AG10803 (cell line): ENCODE measurements around the gene UTP11.

Source experiments
- DNase-seq: peaks from one replicate; pipeline ENCODE4 v3.0.0; 2010; ENCODE audit warnings: low read depth
- H3K4me3 ChIP-seq: 2 replicates; pipeline ENCODE4 v1.5.1; 2011; ENCODE audit warnings: mild to moderate bottlenecking, low read length, control low read depth
- TF ChIP-seq, protein P1 (sequence below): conservative IDR thresholded peaks from 2 replicates; pipeline ENCODE4 v1.5.1; 2011; ENCODE audit warnings: mild to moderate bottlenecking, low read length, control low read depth, inconsistent platforms

Gene UTP11

DNA sequence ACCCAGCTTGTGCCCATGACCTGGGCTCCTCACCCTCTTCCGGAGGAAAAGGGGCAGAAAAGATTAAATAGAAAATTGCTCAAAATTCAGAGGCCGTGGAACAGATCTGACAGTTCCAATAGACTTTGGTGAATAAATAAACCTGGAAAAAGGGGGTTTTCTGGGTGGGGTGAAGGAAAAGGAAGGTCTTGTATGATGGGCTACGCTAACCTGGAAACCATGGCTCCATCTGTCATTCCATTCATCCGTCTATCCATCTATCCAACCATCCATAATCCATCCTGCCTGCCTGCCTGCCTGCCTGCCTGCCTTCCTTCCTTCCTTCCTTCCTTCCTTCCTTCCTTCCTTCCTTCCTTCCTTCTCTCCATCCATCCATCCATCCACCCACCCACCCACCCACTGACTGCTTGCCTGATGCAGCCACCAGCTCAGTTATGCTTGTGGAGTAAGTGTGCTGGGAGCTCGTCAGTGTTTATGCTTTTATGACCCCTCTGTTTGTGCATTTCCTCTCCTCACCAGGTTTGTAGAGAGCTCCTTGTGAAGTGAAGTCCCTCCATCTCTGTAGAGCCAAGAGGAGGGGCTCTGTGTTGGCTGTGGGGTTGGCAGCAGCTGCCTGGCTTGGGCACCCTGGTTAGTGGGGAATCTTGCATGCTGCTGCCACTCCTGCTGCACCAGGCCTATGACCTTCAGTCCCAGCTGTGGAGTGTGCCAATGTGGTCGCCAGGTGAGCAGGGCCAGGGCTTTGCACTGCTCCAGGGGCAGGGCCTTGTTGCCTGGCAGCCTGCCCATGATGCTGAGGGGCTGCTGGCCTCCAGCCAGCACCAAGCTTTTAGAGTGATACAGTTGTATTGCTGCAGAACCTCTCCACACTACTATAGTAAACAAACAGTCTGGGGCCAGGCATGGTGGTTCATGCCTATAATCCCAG lies 50.1 kb downstream of the UTP11 start:
- DNase-seq, result no peak
- TF ChIP-seq, protein P1, sequence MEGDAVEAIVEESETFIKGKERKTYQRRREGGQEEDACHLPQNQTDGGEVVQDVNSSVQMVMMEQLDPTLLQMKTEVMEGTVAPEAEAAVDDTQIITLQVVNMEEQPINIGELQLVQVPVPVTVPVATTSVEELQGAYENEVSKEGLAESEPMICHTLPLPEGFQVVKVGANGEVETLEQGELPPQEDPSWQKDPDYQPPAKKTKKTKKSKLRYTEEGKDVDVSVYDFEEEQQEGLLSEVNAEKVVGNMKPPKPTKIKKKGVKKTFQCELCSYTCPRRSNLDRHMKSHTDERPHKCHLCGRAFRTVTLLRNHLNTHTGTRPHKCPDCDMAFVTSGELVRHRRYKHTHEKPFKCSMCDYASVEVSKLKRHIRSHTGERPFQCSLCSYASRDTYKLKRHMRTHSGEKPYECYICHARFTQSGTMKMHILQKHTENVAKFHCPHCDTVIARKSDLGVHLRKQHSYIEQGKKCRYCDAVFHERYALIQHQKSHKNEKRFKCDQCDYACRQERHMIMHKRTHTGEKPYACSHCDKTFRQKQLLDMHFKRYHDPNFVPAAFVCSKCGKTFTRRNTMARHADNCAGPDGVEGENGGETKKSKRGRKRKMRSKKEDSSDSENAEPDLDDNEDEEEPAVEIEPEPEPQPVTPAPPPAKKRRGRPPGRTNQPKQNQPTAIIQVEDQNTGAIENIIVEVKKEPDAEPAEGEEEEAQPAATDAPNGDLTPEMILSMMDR, result no peak

DNA sequence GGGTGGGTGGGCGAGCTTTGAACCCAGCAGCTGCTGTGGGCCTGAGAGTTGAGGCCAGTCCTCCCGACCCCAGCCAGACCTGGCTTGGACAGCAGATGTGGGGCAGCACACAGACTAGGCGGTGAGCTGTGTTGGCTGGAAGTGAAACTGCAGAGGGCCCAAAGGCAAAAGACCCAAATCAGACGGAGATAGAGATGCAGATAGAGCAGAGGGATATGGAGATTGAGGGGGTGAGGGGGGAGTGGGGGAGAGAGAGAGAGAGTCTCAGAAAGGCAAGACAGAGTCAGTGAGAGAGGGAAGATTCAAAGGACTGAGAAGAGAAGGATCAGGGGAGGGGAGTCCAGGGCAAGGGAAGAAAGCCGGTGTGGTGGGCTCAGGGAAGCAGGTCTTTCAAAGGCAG lies 51.1 kb downstream of the UTP11 start:
- TF ChIP-seq, protein P1, result no peak
- no peak overlapping the region for H3K4me3 ChIP-seq
- no peak for DNase-seq

More for the DNA sequence above, 50.1 kb downstream of the UTP11 start:
- no peak overlapping the region for H3K4me3 ChIP-seq

DNA sequence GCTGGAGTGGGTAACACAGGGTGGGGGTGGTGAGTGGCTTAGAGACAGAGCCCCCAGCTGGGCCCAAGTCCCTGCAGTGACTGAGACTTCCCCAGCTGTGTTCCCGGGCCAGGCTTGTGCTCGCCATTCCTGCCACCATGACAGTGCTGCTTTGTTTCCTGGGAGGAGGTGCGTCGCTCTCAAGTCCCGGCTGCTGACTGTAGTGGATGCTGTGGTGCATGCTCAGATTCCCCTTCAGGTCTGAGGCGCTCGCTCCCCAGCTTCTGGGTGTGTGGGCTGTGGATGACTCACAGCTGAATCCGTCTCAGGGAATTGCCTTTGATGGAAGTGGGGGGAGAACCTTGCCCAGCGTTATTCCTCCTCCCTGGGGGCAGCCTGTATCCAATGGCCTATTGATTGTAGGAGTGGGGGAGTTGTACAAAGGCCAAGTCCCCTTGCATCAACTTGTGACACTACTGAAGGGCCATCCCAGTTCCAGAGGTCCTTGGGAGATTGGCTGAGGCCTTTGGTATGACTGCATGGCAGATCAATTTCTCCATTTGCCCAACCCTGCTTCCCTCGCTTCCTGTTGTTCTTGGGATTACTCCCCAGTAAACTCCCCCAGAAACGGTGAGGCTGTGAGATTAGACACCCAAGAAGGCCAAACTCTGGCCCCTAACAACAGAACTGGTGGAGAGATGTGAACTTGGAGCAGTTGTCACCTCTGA lies 51.8 kb downstream of the UTP11 start:
- TF ChIP-seq, protein P1, result no peak
- H3K4me3 ChIP-seq, result no peak overlapping the region
- DNase-seq, result peak; percentile 51

DNA sequence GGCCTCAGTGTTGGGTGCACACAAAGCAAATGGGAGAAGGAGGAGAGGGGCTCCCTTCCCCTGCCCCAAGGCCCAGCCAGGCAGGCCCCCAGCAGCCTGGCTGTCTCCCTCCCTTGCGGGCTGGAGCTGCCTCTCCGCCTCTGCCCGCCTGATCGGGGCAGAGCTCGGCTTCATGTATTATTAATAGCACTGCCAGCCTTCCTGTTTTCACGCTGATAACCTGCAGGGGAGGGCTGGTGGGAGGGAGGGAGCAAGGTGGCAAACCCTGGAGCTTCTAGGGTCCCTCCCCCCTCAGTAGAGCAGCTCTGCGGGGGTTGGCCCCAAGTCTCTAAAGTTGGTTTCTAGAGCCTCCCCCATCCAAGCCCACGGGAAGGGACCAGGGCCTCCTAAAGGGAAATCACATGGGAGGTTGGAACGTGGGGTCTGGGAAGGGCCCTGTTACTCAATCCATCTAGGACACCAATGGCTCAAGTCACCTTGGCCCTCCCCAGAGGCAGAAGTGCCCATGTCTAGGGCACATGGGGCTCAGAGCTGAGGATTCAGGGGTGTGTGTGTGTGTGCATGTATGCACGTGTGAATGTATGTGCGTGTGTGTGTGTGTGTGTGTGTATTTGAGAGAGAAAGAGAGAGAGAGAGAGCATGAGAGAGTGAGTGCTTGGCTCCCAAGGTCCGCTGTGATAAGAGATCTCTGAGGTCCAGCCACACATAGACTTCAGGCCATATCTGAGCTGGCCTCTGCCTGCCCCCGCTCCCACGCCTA lies 55.9 kb downstream of the UTP11 start:
- DNase-seq, result no peak
- TF ChIP-seq, protein P1, result no peak
- no peak overlapping the region for H3K4me3 ChIP-seq

DNA sequence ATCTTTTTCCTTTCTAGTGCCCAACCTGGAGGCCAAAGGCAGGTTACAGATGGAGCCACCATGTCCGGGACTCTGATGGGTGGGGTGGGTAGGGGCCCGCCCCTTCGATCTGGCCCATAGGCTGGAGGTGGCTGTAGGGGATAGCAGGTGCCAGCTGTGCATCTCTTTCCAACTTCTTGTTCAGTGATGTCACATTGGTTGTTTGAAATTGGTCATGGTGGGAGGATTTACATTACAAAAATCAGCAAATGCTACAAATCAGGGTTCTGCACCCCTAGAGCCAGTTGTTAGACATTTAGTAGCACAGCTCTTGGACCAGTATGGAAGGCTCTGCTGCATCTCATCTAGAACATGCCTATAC lies 56.4 kb downstream of the UTP11 start:
- H3K4me3 ChIP-seq, result no peak overlapping the region
- DNase-seq, result no peak
- TF ChIP-seq, protein P1, result no peak

DNA sequence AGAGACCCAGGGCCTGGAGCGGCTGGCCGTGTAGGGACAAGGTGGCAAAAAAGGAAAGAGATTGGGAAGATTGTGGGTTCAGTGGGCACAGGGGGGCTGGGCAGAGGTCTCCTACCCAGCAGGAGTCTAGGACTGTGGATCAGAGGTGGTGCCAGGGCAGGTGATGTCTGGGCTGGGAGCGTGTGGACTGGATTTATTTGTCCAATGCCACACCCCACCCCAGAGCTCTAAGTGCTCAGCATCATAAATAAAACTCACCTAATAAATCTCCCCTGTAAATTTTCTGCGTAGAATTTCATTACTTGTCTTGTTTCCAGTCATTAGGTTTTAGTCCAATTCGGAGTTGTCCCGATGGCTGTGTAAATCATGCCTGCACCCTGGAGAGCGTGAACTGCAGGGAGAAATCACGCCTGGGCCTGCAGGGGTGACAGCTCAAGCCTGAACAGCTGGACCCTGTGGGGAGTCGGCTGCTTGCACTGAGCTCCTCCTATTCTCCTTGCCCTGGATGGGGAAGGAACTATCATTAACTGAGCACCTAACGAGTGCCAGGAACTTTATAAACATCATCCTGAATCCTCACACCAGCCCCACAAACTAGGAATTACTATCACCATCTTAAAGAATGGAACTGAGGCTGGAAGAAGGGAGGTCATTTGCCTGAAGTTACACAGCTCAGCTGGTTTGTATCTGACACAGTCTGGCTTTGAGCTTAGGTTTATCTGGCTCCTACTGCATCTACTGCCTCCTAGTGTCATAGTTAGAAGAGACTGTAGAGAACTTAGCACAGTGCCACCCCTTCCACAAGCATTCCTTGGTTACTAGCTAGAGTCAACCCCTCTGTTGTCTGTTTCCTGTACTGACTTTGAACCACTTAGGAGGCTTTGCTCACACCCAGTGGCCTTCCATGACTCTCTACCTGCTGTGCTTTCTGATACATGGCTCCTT lies 59.0 kb downstream of the UTP11 start:
- DNase-seq, result peak; percentile 46
- H3K4me3 ChIP-seq, result no peak overlapping the region
- TF ChIP-seq, protein P1, result peak; percentile 61
